Activated T-helper 17 cell treated with anti-CD3 and anti-CD28 coated beads, Interleukin-2, amount 50 U/mL, for 72 hours (primary cell): ENCODE data around the gene NR4A3. TPM values are rescaled to one million over a fixed set of nuclear protein-coding genes. Genes with fewer than 3 reads are reported as not detected.
"Not testable (repeated sequence)": the region's sequence is repeated elsewhere in the genome, so short reads cannot be mapped to it uniquely, and the experiment has no call there.

Experiments used
- ATAC-seq: fragments of 150-1000 bp; cut with Tn5 transposase; replicated peaks from 2 replicates; pipeline ENCODE4 v1.10.0; 2021; ENCODE audit warnings: mild to moderate bottlenecking, moderate library complexity
- H3K27ac Mint-ChIP-seq: one replicate; pipeline ENCODE4 v1.8.0; 2022; ENCODE audit warnings: mixed read lengths
- H3K27me3 Mint-ChIP-seq: one replicate; pipeline ENCODE4 v1.8.0; 2022; ENCODE audit warnings: mixed read lengths
- H3K36me3 Mint-ChIP-seq: one replicate; pipeline ENCODE4 v1.8.0; 2022; ENCODE audit warnings: low read depth, mild to moderate bottlenecking, mixed read lengths
- H3K4me1 Mint-ChIP-seq: one replicate; pipeline ENCODE4 v1.8.0; 2022; ENCODE audit warnings: mixed read lengths
- H3K4me3 Mint-ChIP-seq: one replicate; pipeline ENCODE4 v1.8.0; 2022; ENCODE audit warnings: mild to moderate bottlenecking, mixed read lengths
- H3K9me3 Mint-ChIP-seq: one replicate; pipeline ENCODE4 v1.8.0; 2022; ENCODE audit warnings: mixed read lengths
- total RNA-seq, 2 donors: library from RNA; stranded (reverse); gene quantifications; one replicate each; pipeline ENCODE4 v1.2.3, GENCODE V29; 2022

NR4A3 gene
- total RNA-seq = 10 to 100 TPM in 1 of 2 donors, 1 to 10 TPM in 1; 4.8 to 42.0 TPM

- peaks cover 17% of the 10 kb centered on the region for H3K4me1 Mint-ChIP-seq
- peaks cover 57% of the 10 kb centered on the region for H3K36me3 Mint-ChIP-seq
- H3K27ac Mint-ChIP-seq = peak within 1 kb of the TSS; percentile 92
- no peaks in the 10 kb centered on the region for H3K27me3 Mint-ChIP-seq
- peak; percentile 34 for ATAC-seq
- peak within 1 kb of the TSS; percentile 99 for H3K4me3 Mint-ChIP-seq
- H3K9me3 Mint-ChIP-seq = no peaks in the 10 kb centered on the region
Observed at GRCh38 chr9:99821396-99822108, at the start of gene NR4A3. Gene NR4A3 (plus strand): TSS chr9:99821885. CDS start chr9:99828043, 6,158 bp downstream.

- Mint-ChIP-seq H3K4me3 (no peak overlapping the region), H3K36me3 (no peaks in the 10 kb centered on the region)
Observed at GRCh38 chr9:99773468-99774138, 48.1 kb upstream of the NR4A3 start.

GRCh38 chr9:99778308-99778707 is 43.4 kb upstream of the NR4A3 start:
- Mint-ChIP-seq H3K36me3 (no peaks in the 10 kb centered on the region), H3K27me3 (peaks cover 22% of the 10 kb centered on the region), H3K4me3 (no peak overlapping the region), H3K4me1 (no peaks in the 10 kb centered on the region), H3K9me3 (no peaks in the 10 kb centered on the region), H3K27ac (no peak overlapping the region)
- ATAC-seq = peak; percentile 92

More at GRCh38 chr9:99773468-99774138, 48.1 kb upstream of the NR4A3 start:
- Mint-ChIP-seq H3K4me1 (no peaks in the 10 kb centered on the region), H3K27me3 (peaks cover 24% of the 10 kb centered on the region), H3K27ac (no peak overlapping the region), H3K9me3 (no peaks in the 10 kb centered on the region)
- no peak for ATAC-seq

GRCh38 chr9:99778836-99779235 is 42.8 kb upstream of the NR4A3 start:
- Mint-ChIP-seq H3K27ac (peak overlapping the region; percentile 14), H3K4me1 (no peaks in the 10 kb centered on the region), H3K9me3 (no peaks in the 10 kb centered on the region), H3K27me3 (peaks cover 22% of the 10 kb centered on the region), H3K4me3 (no peak overlapping the region), H3K36me3 (no peaks in the 10 kb centered on the region)
- ATAC-seq = peak; percentile 34

GRCh38 chr9:99779277-99779676 is 42.4 kb upstream of the NR4A3 start:
- peak overlapping the region; percentile 14 for H3K27ac Mint-ChIP-seq
- ATAC-seq = peak; percentile 63
- H3K4me1 Mint-ChIP-seq = no peaks in the 10 kb centered on the region
- H3K36me3 Mint-ChIP-seq = no peaks in the 10 kb centered on the region
- H3K27me3 Mint-ChIP-seq = peaks cover 24% of the 10 kb centered on the region
- no peak overlapping the region for H3K4me3 Mint-ChIP-seq
- H3K9me3 Mint-ChIP-seq = no peaks in the 10 kb centered on the region

- H3K27ac Mint-ChIP-seq, ATAC-seq, H3K4me3 Mint-ChIP-seq, H3K9me3 Mint-ChIP-seq, H3K36me3 Mint-ChIP-seq, H3K4me1 Mint-ChIP-seq: not testable (repeated sequence)
- H3K27me3 Mint-ChIP-seq = peaks cover 32% of the 10 kb centered on the region
Observed at GRCh38 chr9:99782349-99782748, 39.3 kb upstream of the NR4A3 start.

GRCh38 chr9:99782962-99783718 is 38.5 kb upstream of the NR4A3 start:
- Mint-ChIP-seq H3K4me1 (no peaks in the 10 kb centered on the region), H3K27ac (no peak overlapping the region), H3K36me3 (no peaks in the 10 kb centered on the region), H3K27me3 (peaks cover 32% of the 10 kb centered on the region), H3K9me3 (no peaks in the 10 kb centered on the region), H3K4me3 (no peak overlapping the region)
- peak; percentile 37 for ATAC-seq

GRCh38 chr9:99783799-99784198 is 37.9 kb upstream of the NR4A3 start:
- Mint-ChIP-seq H3K27ac (no peak overlapping the region), H3K27me3 (peaks cover 32% of the 10 kb centered on the region), H3K4me1 (no peaks in the 10 kb centered on the region), H3K4me3 (no peak overlapping the region), H3K36me3 (no peaks in the 10 kb centered on the region), H3K9me3 (no peaks in the 10 kb centered on the region)
- no peak for ATAC-seq

GRCh38 chr9:99785010-99785590 is 36.6 kb upstream of the NR4A3 start:
- Mint-ChIP-seq H3K4me3 (no peak overlapping the region), H3K9me3 (no peaks in the 10 kb centered on the region), H3K27me3 (peaks cover 32% of the 10 kb centered on the region)

GRCh38 chr9:99787556-99787955 is 34.1 kb upstream of the NR4A3 start:
- no peaks in the 10 kb centered on the region for H3K4me1 Mint-ChIP-seq
- no peaks in the 10 kb centered on the region for H3K9me3 Mint-ChIP-seq
- ATAC-seq = no peak
- H3K27ac Mint-ChIP-seq = no peak overlapping the region
- H3K27me3 Mint-ChIP-seq = peaks cover 24% of the 10 kb centered on the region
- H3K4me3 Mint-ChIP-seq = no peak overlapping the region
- no peaks in the 10 kb centered on the region for H3K36me3 Mint-ChIP-seq

More at GRCh38 chr9:99785010-99785590, 36.6 kb upstream of the NR4A3 start:
- Mint-ChIP-seq H3K36me3 (no peaks in the 10 kb centered on the region), H3K4me1 (no peaks in the 10 kb centered on the region), H3K27ac (no peak overlapping the region)
- ATAC-seq = no peak

GRCh38 chr9:99793528-99793927 is 28.2 kb upstream of the NR4A3 start:
- H3K9me3 Mint-ChIP-seq = no peaks in the 10 kb centered on the region

GRCh38 chr9:99796231-99796630 is 25.5 kb upstream of the NR4A3 start:
- Mint-ChIP-seq H3K4me3 (no peak overlapping the region), H3K36me3 (no peaks in the 10 kb centered on the region), H3K4me1 (no peaks in the 10 kb centered on the region), H3K27me3 (peaks cover 13% of the 10 kb centered on the region), H3K9me3 (no peaks in the 10 kb centered on the region), H3K27ac (no peak overlapping the region)
- ATAC-seq = no peak

More at GRCh38 chr9:99793528-99793927, 28.2 kb upstream of the NR4A3 start:
- Mint-ChIP-seq H3K4me1 (no peaks in the 10 kb centered on the region), H3K27ac (no peak overlapping the region), H3K36me3 (no peaks in the 10 kb centered on the region), H3K27me3 (peaks cover 13% of the 10 kb centered on the region), H3K4me3 (no peak overlapping the region)
- no peak for ATAC-seq

- no peak for ATAC-seq
- Mint-ChIP-seq H3K4me1 (no peaks in the 10 kb centered on the region), H3K36me3 (no peaks in the 10 kb centered on the region), H3K27ac (no peak overlapping the region), H3K27me3 (no peaks in the 10 kb centered on the region), H3K4me3 (no peak overlapping the region), H3K9me3 (no peaks in the 10 kb centered on the region)
Observed at GRCh38 chr9:99801775-99802174, 19.9 kb upstream of the NR4A3 start.

GRCh38 chr9:99803694-99804093 is 18.0 kb upstream of the NR4A3 start:
- peaks cover 4% of the 10 kb centered on the region for H3K4me1 Mint-ChIP-seq
- no peak overlapping the region for H3K4me3 Mint-ChIP-seq
- H3K36me3 Mint-ChIP-seq = no peaks in the 10 kb centered on the region
- no peaks in the 10 kb centered on the region for H3K27me3 Mint-ChIP-seq
- H3K27ac Mint-ChIP-seq = no peak overlapping the region
- no peak for ATAC-seq
- H3K9me3 Mint-ChIP-seq = no peaks in the 10 kb centered on the region
